Upper lobe of left lung (tissue), 6 donors: ENCODE data around the gene CCDC77. TPM values are rescaled to one million over a fixed set of nuclear protein-coding genes. Genes with fewer than 3 reads are reported as not detected.

Experiments used
- ATAC-seq, 2 donors: fragments of 200-7000 bp; cut with Tn5 transposase; one replicate each; pipeline ENCODE4 v1.9.1; 2022; ENCODE audit warnings: mild to moderate bottlenecking in 2 of 2, moderate library complexity in 2 of 2; ENCODE audit not compliant: low FRiP score in 2 of 2
- DNase-seq, 2 donors: peaks; one replicate each; pipeline ENCODE4 v3.0.0-alpha.2; 2019 to 2020
- H3K27ac ChIP-seq, 4 donors: fragments of 200-600 bp; sonication (generic); one replicate each; pipeline ENCODE4 v1.5.1; 2016 to 2019
- H3K27me3 ChIP-seq, 4 donors: fragments of 200-600 bp; sonication (generic); one replicate each; pipeline ENCODE4 v1.5.1; 2017 to 2019
- H3K36me3 ChIP-seq, 4 donors: fragments of 200-600 bp; sonication (generic); one replicate each; pipeline ENCODE4 v1.5.1; 2016 to 2019
- H3K4me1 ChIP-seq, 4 donors: fragments of 200-600 bp; sonication (generic); one replicate each; pipeline ENCODE4 v1.5.1; 2018 to 2019
- H3K4me3 ChIP-seq, 4 donors: fragments of 200-600 bp; sonication (generic); one replicate each; pipeline ENCODE4 v1.5.1; 2017 to 2019; ENCODE audit warnings: mild to moderate bottlenecking in 2 of 4, moderate library complexity in 1 of 4
- H3K9me3 ChIP-seq, 4 donors: fragments of 200-600 bp; sonication (generic); one replicate each; pipeline ENCODE4 v1.5.1; 2018 to 2019
- CTCF ChIP-seq, 6 experiments: fragments of 450-650 bp in 4 of 6; fragments of 200-600 bp in 2 of 6; sonication (generic) in 2 of 6; IDR thresholded peaks; one replicate each; pipeline ENCODE4 v1.5.1; 2016 to 2019; ENCODE audit warnings: antibody characterized with exemption in 6 of 6
- EP300 ChIP-seq, 4 donors: sonication (generic); formaldehyde crosslinking; IDR thresholded peaks; one replicate each; pipeline ENCODE4 v1.5.1; 2017; ENCODE audit warnings: antibody characterized with exemption in 4 of 4, control low read depth in 2 of 4
- POLR2A ChIP-seq, 4 donors: fragments of 450-650 bp; IDR thresholded peaks; one replicate each; pipeline ENCODE4 v1.5.1; 2016 to 2017; ENCODE audit warnings: antibody characterized with exemption in 4 of 4, mild to moderate bottlenecking in 2 of 4
- POLR2AphosphoS5 ChIP-seq, 2 donors: sonication (generic); formaldehyde crosslinking; IDR thresholded peaks; one replicate each; pipeline ENCODE4 v1.5.1; 2017; ENCODE audit warnings: antibody characterized with exemption in 2 of 2
- WGBS, 2 donors: methylation state at CpG; one replicate each; pipeline ENCODE4 v1.1.5; 2017 to 2018; 5-methylcytosine and 5-hydroxymethylcytosine counted together
- total RNA-seq, 6 donors: library from RNA; depleted of rRNA in 4 of 6; stranded (reverse); fragments of >200 nt in 4 of 6; gene quantifications; one replicate each; pipeline versions ENCODE4 v1.1.0 to v1.2.1, GENCODE V29; 2016 to 2021
- donor health status: DM: no; HTN: no; CAD: no; lungs with moderate emphysema.
- donor health status: DM: no; HTN: yes; CAD: no; lungs with severe emphysema.

CCDC77 gene
- total RNA-seq, 6 donors from 2014 or later: 6.5 to 25.1 (median 7.6) TPM

GRCh38 chr12:467591-467990 lies 66.1 kb downstream of the CCDC77 start:
- TF ChIP-seq POLR2A (IDR thresholded peaks at IDR 0.05) (no peak), EP300 (IDR thresholded peaks at IDR 0.05) (no peak), CTCF (IDR thresholded peaks at IDR 0.05) (no peak), POLR2AphosphoS5 (IDR thresholded peaks at IDR 0.05) (no peak)
- no peak for DNase-seq
- no peak overlapping the region for H3K27ac ChIP-seq
- ATAC-seq: no peak
- WGBS, 2 donors: 73 to 76% methylated on average over 6 of the region's 6 CpGs
- no peaks in the 10 kb centered on the region for H3K27me3 ChIP-seq
- H3K9me3 ChIP-seq: no peaks in the 10 kb centered on the region
- peaks cover 0 to 9% (median 3%) of the 10 kb centered on the region in 4 donors for H3K4me1 ChIP-seq
- no peak overlapping the region for H3K4me3 ChIP-seq
- H3K36me3 ChIP-seq: no peaks in the 10 kb centered on the region

- Histone ChIP-seq H3K27me3 (no peaks in the 10 kb centered on the region), H3K9me3 (no peaks in the 10 kb centered on the region), H3K4me1 (peaks cover 0 to 9% (median 3%) of the 10 kb centered on the region in 4 donors), H3K27ac (peak overlapping the region in 1 of 4 donors; percentile 22), H3K36me3 (no peaks in the 10 kb centered on the region), H3K4me3 (no peak overlapping the region)
- no peak for ATAC-seq
- WGBS, 2 donors: 51 to 58% methylated on average over 10 of the region's 10 CpGs
- no peak for TF ChIP-seq POLR2AphosphoS5 (IDR thresholded peaks at IDR 0.05)
- TF ChIP-seq POLR2A (IDR thresholded peaks at IDR 0.05): no peak
- TF ChIP-seq EP300 (IDR thresholded peaks at IDR 0.05): no peak
- TF ChIP-seq CTCF (IDR thresholded peaks at IDR 0.05): no peak
- DNase-seq: peak in 1 of 2 donors; percentile 39
Observed at GRCh38 chr12:468671-469389, 67.4 kb downstream of the CCDC77 start.

GRCh38 chr12:470133-470532 lies 68.7 kb downstream of the CCDC77 start:
- Histone ChIP-seq H3K4me3 (no peak overlapping the region), H3K36me3 (no peaks in the 10 kb centered on the region), H3K9me3 (no peaks in the 10 kb centered on the region), H3K27me3 (no peaks in the 10 kb centered on the region), H3K27ac (no peak overlapping the region), H3K4me1 (peaks cover 0 to 7% (median 2%) of the 10 kb centered on the region in 4 donors)
- TF ChIP-seq EP300 (IDR thresholded peaks at IDR 0.05) (no peak), POLR2A (IDR thresholded peaks at IDR 0.05) (no peak), CTCF (IDR thresholded peaks at IDR 0.05) (no peak), POLR2AphosphoS5 (IDR thresholded peaks at IDR 0.05) (no peak)
- DNase-seq: no peak
- ATAC-seq: no peak
- 72 to 80% methylated on average over 11 of the region's 11 CpGs for WGBS, 2 donors

- H3K36me3 ChIP-seq: no peaks in the 10 kb centered on the region
- ATAC-seq: no peak
- no peaks in the 10 kb centered on the region for H3K27me3 ChIP-seq
- no peak for TF ChIP-seq POLR2AphosphoS5 (IDR thresholded peaks at IDR 0.05)
- TF ChIP-seq CTCF (IDR thresholded peaks at IDR 0.05): no peak
- TF ChIP-seq EP300 (IDR thresholded peaks at IDR 0.05): no peak
- TF ChIP-seq POLR2A (IDR thresholded peaks at IDR 0.05): no peak
- no peak overlapping the region for H3K27ac ChIP-seq
- peaks cover 0 to 7% (median 0%) of the 10 kb centered on the region in 4 donors for H3K4me1 ChIP-seq
- no peak overlapping the region for H3K4me3 ChIP-seq
- no peaks in the 10 kb centered on the region for H3K9me3 ChIP-seq
- no peak for DNase-seq
- 81 to 82% methylated on average over 5 of the region's 5 CpGs for WGBS, 2 donors
Observed at GRCh38 chr12:473198-473597, 71.8 kb downstream of the CCDC77 start.
